Esophagus squamous epithelium (tissue), 4 donors: Measurements from ENCODE around the gene RIMBP2.

Experiments used
- POLR2A ChIP-seq, 4 donors: fragments of 450-650 bp; IDR thresholded peaks; one replicate each; pipeline ENCODE4 v1.6.1; 2017; ENCODE audit warnings: antibody characterized with exemption in 4 of 4, mild to moderate bottlenecking in 4 of 4, moderate library complexity in 3 of 4
- TF ChIP-seq, protein P1 (sequence below), 6 experiments: fragments of 450-650 bp in 4 of 6; fragments of 200-600 bp in 2 of 6; sonication (generic) in 2 of 6; IDR thresholded peaks; one replicate each; pipeline ENCODE4 v1.5.1; 2016 to 2019; ENCODE audit warnings: antibody characterized with exemption in 6 of 6, mild to moderate bottlenecking in 4 of 6, moderate library complexity in 4 of 6

DNA sequence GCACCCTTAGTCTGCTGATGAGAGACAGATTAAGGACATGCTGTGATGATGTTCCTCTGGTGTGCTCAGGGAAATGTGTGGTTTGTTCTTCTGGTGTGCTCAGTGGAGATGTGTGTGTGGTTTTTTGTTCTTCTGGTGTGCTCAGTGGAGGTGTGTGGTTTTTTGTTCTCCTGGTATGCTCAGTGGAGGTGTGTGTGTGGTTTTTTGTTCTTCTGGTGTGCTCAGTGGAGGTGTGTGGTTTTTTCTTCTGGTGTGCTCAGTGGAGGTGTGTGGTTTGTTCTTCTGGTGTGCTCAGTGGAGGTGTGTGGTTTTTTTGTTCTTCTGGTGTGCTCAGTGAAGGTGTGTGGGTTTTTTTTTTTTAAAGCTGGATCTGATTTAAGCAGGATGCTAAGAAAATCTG is 363.0 kb downstream of the RIMBP2 start:
- TF ChIP-seq, protein P1, sequence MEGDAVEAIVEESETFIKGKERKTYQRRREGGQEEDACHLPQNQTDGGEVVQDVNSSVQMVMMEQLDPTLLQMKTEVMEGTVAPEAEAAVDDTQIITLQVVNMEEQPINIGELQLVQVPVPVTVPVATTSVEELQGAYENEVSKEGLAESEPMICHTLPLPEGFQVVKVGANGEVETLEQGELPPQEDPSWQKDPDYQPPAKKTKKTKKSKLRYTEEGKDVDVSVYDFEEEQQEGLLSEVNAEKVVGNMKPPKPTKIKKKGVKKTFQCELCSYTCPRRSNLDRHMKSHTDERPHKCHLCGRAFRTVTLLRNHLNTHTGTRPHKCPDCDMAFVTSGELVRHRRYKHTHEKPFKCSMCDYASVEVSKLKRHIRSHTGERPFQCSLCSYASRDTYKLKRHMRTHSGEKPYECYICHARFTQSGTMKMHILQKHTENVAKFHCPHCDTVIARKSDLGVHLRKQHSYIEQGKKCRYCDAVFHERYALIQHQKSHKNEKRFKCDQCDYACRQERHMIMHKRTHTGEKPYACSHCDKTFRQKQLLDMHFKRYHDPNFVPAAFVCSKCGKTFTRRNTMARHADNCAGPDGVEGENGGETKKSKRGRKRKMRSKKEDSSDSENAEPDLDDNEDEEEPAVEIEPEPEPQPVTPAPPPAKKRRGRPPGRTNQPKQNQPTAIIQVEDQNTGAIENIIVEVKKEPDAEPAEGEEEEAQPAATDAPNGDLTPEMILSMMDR (IDR thresholded peaks at IDR 0.05) = no peak
- TF ChIP-seq POLR2A (IDR thresholded peaks at IDR 0.05) = no peak
